CD14-positive monocyte (primary cell): ENCODE results near the gene N4BP2. TPM values are rescaled to one million over a fixed set of nuclear protein-coding genes. Genes with fewer than 3 reads are reported as not detected.

Experiments used
- DNase-seq, 3 donors: peaks; one replicate each; pipeline ENCODE4 v3.0.0-alpha.2; 2011 to 2022
- H2AFZ ChIP-seq: 2 replicates; pipeline ENCODE4 v1.6.0; 2012; ENCODE audit warnings: mild to moderate bottlenecking, low read depth, low read length, inconsistent platforms; ENCODE audit not compliant: insufficient read depth, poor library complexity, severe bottlenecking
- H3K27ac ChIP-seq, 2 donors: 1 replicate in 1 of 2; 2 replicates in 1 of 2; pipeline ENCODE4 v1.5.1; 2012 to 2013; ENCODE audit warnings: low read length in 2 of 2, control low read depth in 1 of 2, inconsistent platforms in 1 of 2, low read depth in 1 of 2, mild to moderate bottlenecking in 1 of 2
- H3K27me3 ChIP-seq, 2 donors: one replicate each; pipeline versions ENCODE4 v1.6.0 to v1.6.1; 2011 to 2013; ENCODE audit warnings: low read length in 2 of 2; ENCODE audit not compliant: control insufficient read depth in 2 of 2, insufficient read depth in 2 of 2
- H3K36me3 ChIP-seq, 2 donors: replicated peaks in 1 of 2; 1 replicate in 1 of 2; 2 replicates in 1 of 2; pipeline versions ENCODE4 v1.5.1 to v1.6.1; 2012 to 2013; ENCODE audit warnings: low read length in 2 of 2, control low read depth in 1 of 2, inconsistent platforms in 1 of 2, mild to moderate bottlenecking in 1 of 2; ENCODE audit not compliant: insufficient read depth in 2 of 2, control insufficient read depth in 1 of 2
- H3K4me1 ChIP-seq, 2 donors: 1 replicate in 1 of 2; 2 replicates in 1 of 2; pipeline versions ENCODE4 v1.5.1 to v1.6.1; 2012 to 2013; ENCODE audit warnings: low read length in 2 of 2, control low read depth in 1 of 2, inconsistent platforms in 1 of 2, mild to moderate bottlenecking in 1 of 2, moderate library complexity in 1 of 2; ENCODE audit not compliant: insufficient read depth in 2 of 2, control insufficient read depth in 1 of 2
- H3K4me2 ChIP-seq: replicated peaks from 2 replicates; pipeline ENCODE3; 2012; ENCODE audit warnings: low read length, moderate library complexity, mild to moderate bottlenecking; ENCODE audit not compliant: poor library complexity, severe bottlenecking; ENCODE audit errors: extremely low read depth
- H3K4me3 ChIP-seq, 3 experiments: fragments of 200-600 bp in 1 of 3; sonication (generic) in 1 of 3; replicated peaks in 1 of 3; 1 replicate in 2 of 3; 2 replicates in 1 of 3; pipeline ENCODE4 v1.5.1; 2011 to 2013; ENCODE audit warnings: low read length in 3 of 3, mild to moderate bottlenecking in 3 of 3, control low read depth in 2 of 3, low read depth in 2 of 3, inconsistent platforms in 1 of 3, moderate library complexity in 1 of 3
- H3K79me2 ChIP-seq: 2 replicates; pipeline ENCODE4 v1.6.0; 2012; ENCODE audit warnings: mild to moderate bottlenecking, control low read depth, inconsistent platforms, low read length, moderate library complexity; ENCODE audit not compliant: insufficient read depth
- H3K9ac ChIP-seq: 2 replicates; pipeline ENCODE4 v1.6.0; 2017; ENCODE audit warnings: low read length, mild to moderate bottlenecking; ENCODE audit not compliant: insufficient read depth, poor library complexity, severe bottlenecking
- H3K9me3 ChIP-seq, 2 donors: replicated peaks in 1 of 2; 1 replicate in 1 of 2; 2 replicates in 1 of 2; pipeline versions ENCODE4 v1.5.1 to v1.6.1; 2012 to 2013; ENCODE audit warnings: low read length in 2 of 2, control low read depth in 1 of 2; ENCODE audit not compliant: control insufficient read depth in 1 of 2, insufficient read depth in 1 of 2
- H4K20me1 ChIP-seq: 2 replicates; pipeline ENCODE4 v1.6.0; 2012; ENCODE audit warnings: mild to moderate bottlenecking, low read length, control low read depth, moderate library complexity; ENCODE audit not compliant: insufficient read depth
- H3K27ac Mint-ChIP-seq, 7 donors: one replicate each; pipeline ENCODE4 v1.8.0; 2020; ENCODE audit warnings: mild to moderate bottlenecking in 7 of 7, mixed read lengths in 7 of 7, moderate library complexity in 6 of 7, inconsistent platforms in 2 of 7
- H3K27me3 Mint-ChIP-seq, 3 donors: one replicate each; pipeline ENCODE4 v1.8.0; 2021 to 2022; ENCODE audit warnings: low read depth in 3 of 3, mild to moderate bottlenecking in 3 of 3, mixed read lengths in 3 of 3, moderate library complexity in 3 of 3, inconsistent platforms in 1 of 3
- H3K36me3 Mint-ChIP-seq, 2 donors: one replicate each; pipeline ENCODE4 v1.8.0; 2020; ENCODE audit warnings: mixed read lengths in 2 of 2, inconsistent platforms in 1 of 2, mild to moderate bottlenecking in 1 of 2
- H3K4me1 Mint-ChIP-seq: one replicate; pipeline ENCODE4 v1.8.0; 2020; ENCODE audit warnings: mild to moderate bottlenecking, mixed read lengths
- H3K4me3 Mint-ChIP-seq, 2 donors: one replicate each; pipeline ENCODE4 v1.8.0; 2020; ENCODE audit warnings: mild to moderate bottlenecking in 2 of 2, mixed read lengths in 2 of 2, moderate library complexity in 1 of 2
- H3K9me3 Mint-ChIP-seq, 7 donors: one replicate each; pipeline ENCODE4 v1.8.0; 2020 to 2022; ENCODE audit warnings: mixed read lengths in 7 of 7, mild to moderate bottlenecking in 6 of 7, moderate library complexity in 6 of 7, inconsistent platforms in 2 of 7
- WGBS: methylation state at CpG from one replicate; pipeline ENCODE4 v1.1.5; 2013; ENCODE audit warnings: missing lambda C conversion rate; ENCODE audit not compliant: insufficient coverage; 5-methylcytosine and 5-hydroxymethylcytosine counted together
- intact Hi-C, 2 donors: fragments of 100-400 bp; cut with micrococcal nuclease; formaldehyde crosslinking; loops; one replicate each; pipeline versions ENCODE4 v1.15.0 to v1.15.1; 2023
- polyA plus RNA-seq, 3 donors: library from polyadenylated mRNA; depleted of rRNA in 1 of 3; unstranded in 2 of 3; stranded (reverse) in 1 of 3; fragments of 300-500 nt in 2 of 3; fragments of >200 nt in 1 of 3; fragmentation: Illumina TruSeq in 2 of 3; gene quantifications; 1 replicate in 2 of 3; 2 replicates in 1 of 3; pipeline ENCODE4 v1.2.3, GENCODE V29; 2012 to 2021
- TF ChIP-seq, protein P1 (sequence below): fragments of 200-600 bp; IDR thresholded peaks from one replicate; pipeline ENCODE4 v1.8.0; 2022; ENCODE audit warnings: antibody characterized with exemption, mild to moderate bottlenecking

The N4BP2 gene
- polyA plus RNA-seq, 3 donors, result 3.1 to 8.3 (median 4.8) TPM

- TF ChIP-seq, protein P1, sequence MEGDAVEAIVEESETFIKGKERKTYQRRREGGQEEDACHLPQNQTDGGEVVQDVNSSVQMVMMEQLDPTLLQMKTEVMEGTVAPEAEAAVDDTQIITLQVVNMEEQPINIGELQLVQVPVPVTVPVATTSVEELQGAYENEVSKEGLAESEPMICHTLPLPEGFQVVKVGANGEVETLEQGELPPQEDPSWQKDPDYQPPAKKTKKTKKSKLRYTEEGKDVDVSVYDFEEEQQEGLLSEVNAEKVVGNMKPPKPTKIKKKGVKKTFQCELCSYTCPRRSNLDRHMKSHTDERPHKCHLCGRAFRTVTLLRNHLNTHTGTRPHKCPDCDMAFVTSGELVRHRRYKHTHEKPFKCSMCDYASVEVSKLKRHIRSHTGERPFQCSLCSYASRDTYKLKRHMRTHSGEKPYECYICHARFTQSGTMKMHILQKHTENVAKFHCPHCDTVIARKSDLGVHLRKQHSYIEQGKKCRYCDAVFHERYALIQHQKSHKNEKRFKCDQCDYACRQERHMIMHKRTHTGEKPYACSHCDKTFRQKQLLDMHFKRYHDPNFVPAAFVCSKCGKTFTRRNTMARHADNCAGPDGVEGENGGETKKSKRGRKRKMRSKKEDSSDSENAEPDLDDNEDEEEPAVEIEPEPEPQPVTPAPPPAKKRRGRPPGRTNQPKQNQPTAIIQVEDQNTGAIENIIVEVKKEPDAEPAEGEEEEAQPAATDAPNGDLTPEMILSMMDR, result no peak
- Histone ChIP-seq H3K4me2 (peak overlapping the region; percentile 24), H3K9ac (peak overlapping the region; percentile 39), H3K36me3 (peaks cover 0 to 13% of the 10 kb centered on the region in 2 donors), H3K27me3 (no peaks in the 10 kb centered on the region), H3K4me1 (peaks cover 24 to 30% of the 10 kb centered on the region in 2 donors), H3K4me3 (peak overlapping the region in 1 of 3 experiments; percentile 16), H4K20me1 (no peaks in the 10 kb centered on the region), H3K27ac (peak overlapping the region in 1 of 2 donors; percentile 84), H3K9me3 (no peaks in the 10 kb centered on the region), H2AFZ (no peak overlapping the region), H3K79me2 (no peaks in the 10 kb centered on the region)
- no peak overlapping the region for H3K4me3 Mint-ChIP-seq
- H3K36me3 Mint-ChIP-seq, result peaks cover 10 to 21% of the 10 kb centered on the region in 2 donors
- no peaks in the 10 kb centered on the region for H3K9me3 Mint-ChIP-seq
- intact Hi-C loops, result loop anchor here in 1 of 2 donors (5.0 kb wide), 1 partner anchor 64 kb away; the partner anchor contains the start of gene N4BP2
- WGBS, result 0% methylated on average over 3 of the region's 4 CpGs
- peak; percentile 88 to 97 (median 97) for DNase-seq
- H3K27ac Mint-ChIP-seq, result peak overlapping the region; percentile 73 to 90 (median 86)
- H3K4me1 Mint-ChIP-seq, result peaks cover 24% of the 10 kb centered on the region
- no peaks in the 10 kb centered on the region for H3K27me3 Mint-ChIP-seq
Observed at GRCh38 chr4:40121515-40121914, 64.9 kb downstream of the N4BP2 start.

GRCh38 chr4:40122941-40123340 lies 66.3 kb downstream of the N4BP2 start:
- Mint-ChIP-seq H3K27ac (peak overlapping the region in 2 of 7 donors; percentile 14 to 74), H3K4me3 (no peak overlapping the region), H3K4me1 (peaks cover 24% of the 10 kb centered on the region), H3K36me3 (peaks cover 9 to 23% of the 10 kb centered on the region in 2 donors), H3K9me3 (no peaks in the 10 kb centered on the region), H3K27me3 (no peaks in the 10 kb centered on the region)
- intact Hi-C loops, result loop anchor here in 1 of 2 donors (5.0 kb wide), 1 partner anchor 66 kb away; the partner anchor contains the start of gene N4BP2
- Histone ChIP-seq H3K4me1 (peaks cover 24 to 30% of the 10 kb centered on the region in 2 donors), H3K36me3 (peaks cover 0 to 8% of the 10 kb centered on the region in 2 donors), H3K79me2 (no peaks in the 10 kb centered on the region), H2AFZ (no peak overlapping the region), H3K27ac (no peak overlapping the region), H3K4me3 (no peak overlapping the region), H3K4me2 (no peak overlapping the region), H3K27me3 (no peaks in the 10 kb centered on the region), H3K9me3 (no peaks in the 10 kb centered on the region), H4K20me1 (no peaks in the 10 kb centered on the region), H3K9ac (no peak overlapping the region)
- DNase-seq, result no peak
- no CpG with 5 or more reads among the region's 1 CpG for WGBS
- TF ChIP-seq, protein P1, result no peak
